Stimulated activated CD4-positive, alpha-beta T cell treated with anti-CD3 and anti-CD28 coated beads, Interleukin-1b, Interleukin-23, amount 100 ng/mL, for 24 hours (primary cell): ENCODE data around the gene HPN.

Source experiments
- DNase-seq, 4 experiments: peaks; one replicate each; pipeline ENCODE4 v3.0.0-alpha.2; 2020; ENCODE audit warnings: low read depth in 4 of 4, low spot score in 1 of 4

The HPN gene

DNA sequence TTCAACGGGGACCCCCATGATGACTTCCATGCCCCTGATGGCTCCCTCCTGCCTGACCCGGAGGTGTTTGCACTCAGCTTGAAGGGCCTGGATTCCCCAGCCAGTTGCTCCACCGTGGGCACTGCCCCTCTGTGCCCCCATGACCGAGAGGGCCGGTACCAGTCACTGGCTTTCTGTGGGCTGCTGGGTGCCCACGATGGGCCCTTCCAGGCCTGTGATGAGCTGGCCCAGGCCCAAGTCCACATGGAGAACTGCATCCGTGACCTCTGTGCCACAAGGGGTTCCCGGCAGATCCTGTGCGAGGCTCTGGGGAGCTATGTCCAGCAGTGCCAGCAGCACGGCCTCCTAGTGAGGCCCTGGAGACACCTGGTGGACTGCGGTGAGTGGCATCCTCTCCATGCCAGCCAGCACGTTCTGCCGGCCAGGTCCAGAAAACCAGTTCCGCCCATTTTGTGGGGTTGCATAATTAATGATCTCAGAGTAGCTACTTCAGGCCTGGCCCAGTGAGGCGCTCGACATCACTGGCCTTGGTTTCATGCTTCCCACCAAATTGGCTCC lies 39.2 kb downstream of the HPN start:
- DNase-seq, result no peak

DNA sequence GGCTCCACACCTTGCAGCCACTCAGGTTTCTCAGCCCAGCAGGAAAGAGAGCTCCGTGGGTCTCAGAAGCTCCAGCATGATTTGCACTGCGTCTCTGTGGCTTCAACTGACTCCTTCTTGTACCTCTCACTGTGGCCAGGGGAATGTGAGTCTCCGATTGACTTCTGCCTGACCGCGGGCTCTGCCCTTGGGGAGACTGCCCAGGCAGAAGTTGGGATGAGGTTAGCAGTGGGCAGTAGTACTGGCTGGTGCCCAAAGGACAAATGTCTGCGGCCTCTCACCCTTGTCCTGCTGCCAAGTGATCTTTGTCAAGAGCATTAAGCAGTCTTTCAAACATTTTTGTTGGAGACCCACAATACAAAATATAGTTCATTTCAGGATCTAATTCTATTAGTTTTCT lies 39.7 kb downstream of the HPN start:
- DNase-seq, result no peak

DNA sequence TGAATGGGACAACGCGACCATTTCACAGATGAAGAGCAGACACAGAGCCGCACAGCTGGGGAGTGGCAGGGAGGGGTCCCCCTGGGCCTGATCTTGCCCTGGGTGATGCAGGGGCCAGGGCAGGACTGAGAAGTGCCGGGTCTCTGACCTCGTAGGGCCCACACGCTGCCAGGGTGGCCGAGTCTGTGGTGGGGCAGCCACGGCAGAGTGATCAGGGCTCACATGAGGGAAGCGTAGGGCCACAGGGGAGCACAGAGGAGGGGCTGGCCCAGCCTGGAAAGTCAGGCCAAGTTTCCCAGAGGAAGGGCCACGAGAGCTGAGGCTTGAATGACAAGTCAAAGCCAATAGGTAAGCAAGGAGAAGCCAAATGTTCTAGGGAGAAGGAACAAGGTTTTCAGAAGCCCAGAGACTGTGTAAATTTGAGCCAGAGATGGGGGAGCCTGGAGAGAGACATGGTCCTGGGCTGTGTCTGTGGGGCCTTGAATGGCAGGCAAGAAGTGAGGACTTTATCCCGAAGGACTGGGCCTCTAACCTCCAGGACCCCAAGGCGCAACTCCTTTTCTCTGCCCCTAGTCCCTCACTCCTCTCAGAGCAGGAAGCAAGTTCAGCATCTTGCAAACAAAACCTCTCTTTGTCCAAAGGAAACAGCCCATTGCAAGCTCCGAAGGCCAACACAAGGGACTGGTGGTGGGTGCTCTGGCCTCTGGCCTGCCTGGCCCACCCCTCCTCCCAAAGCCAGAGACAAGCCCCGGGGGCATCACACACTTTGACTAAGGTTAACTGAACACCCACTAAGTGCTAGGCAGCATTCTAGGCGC lies 42.4 kb downstream of the HPN start:
- DNase-seq, result no peak

DNA sequence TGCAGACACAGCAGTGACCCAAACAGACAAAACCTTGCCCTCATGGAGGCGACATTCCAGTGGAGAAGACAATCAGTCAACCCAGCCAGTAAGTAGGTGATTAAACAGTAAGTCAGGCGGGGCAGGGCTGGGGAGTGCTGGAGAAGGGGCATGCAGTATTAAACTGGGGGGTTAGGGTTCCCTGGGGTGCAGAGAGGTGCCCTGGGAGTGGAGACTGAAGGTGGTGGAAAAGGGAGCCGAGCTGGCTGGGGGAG lies 42.9 kb downstream of the HPN start:
- DNase-seq, result no peak

DNA sequence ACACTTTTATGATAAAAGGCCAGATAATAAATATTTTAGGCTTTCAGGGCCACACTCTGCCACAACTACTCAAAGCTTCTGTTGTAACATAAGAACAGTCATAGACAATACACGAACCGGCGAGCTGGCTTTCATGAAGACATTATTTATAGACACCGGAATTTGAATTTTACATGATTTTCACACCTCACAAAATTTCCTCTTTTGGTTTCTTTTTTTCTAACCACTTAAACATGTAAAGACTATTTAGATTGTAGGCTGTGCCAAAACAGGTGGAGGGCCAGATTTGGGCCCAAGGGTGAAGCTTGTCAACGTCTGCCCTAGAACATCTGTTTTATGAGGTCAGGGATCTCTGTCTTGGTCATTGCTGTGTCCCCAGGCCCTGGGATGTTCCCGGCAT lies 44.4 kb downstream of the HPN start:
- DNase-seq, result no peak

DNA sequence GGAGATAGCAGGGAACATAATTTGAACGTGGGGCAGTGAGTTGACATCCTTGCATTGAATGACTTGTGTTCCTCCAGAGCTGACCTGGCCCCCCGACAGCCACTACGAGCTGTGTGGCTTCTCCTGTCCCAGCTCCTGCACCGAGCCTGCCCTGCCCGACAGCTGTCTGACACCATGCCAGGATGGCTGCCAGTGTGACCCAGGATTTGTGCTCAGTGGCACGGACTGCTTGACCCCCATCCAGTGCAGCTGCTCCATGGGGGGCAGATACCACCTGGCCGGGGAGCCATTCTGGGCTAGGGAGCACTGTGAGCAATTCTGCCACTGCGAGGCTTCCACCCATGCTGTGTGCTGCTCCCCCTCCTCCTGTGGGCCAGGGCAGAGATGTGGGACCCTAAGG lies 44.9 kb downstream of the HPN start:
- DNase-seq, result no peak

DNA sequence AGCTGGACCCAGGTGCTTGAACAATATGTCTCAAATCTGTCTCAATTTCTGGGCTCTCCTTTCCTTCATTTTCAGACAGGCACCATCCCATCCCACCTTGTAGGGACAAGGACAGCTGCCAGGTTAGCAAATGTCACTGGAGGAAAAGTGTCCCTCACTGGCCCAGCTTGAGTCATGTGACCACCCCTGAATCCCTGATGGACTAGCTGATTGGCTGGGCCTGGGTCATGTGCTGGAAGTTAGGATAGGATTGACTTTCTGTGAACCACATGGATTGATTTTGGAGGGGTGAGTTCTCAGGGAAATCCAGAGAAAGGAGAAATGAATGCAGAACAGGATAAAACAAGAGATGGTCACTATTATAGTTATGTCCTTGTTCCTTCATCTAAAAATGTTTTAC lies 45.9 kb downstream of the HPN start:
- DNase-seq, result no peak

DNA sequence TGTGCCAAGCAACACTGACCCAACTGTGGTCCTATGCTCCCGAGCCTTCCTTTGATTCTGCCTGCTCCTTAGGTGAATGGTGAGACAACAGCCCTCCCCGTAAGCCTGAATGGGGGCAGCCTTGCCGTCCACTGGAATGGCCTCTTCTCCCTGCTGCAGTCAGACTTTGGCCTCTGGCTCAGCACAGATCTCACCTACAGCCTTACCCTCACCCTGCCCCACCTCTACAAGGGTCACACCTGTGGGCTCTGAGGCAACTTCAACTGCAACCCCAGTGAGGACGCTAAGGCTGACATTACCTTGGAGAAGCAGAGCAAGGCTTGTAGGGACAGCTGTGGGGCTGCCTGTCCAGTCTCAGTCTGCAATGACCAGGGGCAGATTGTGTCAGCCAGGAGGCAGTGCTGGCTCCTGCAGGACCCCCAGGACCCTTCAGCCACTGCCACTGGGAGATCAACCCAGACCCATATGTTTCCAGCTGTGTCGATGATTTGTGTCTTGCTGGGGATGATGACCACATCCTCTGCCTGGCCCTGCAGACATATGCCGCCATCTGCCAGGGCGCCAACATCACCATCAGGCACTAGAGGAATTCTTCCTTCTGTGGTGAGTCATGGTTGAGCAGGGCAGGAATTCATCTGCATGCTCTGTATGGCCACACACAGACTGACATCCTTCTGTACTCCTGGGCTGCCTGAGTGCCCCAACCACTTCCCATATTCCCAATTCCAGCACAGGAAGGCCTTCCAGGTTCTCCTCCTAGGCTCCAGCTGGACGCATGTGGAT lies 46.8 kb downstream of the HPN start:
- no peak for DNase-seq

DNA sequence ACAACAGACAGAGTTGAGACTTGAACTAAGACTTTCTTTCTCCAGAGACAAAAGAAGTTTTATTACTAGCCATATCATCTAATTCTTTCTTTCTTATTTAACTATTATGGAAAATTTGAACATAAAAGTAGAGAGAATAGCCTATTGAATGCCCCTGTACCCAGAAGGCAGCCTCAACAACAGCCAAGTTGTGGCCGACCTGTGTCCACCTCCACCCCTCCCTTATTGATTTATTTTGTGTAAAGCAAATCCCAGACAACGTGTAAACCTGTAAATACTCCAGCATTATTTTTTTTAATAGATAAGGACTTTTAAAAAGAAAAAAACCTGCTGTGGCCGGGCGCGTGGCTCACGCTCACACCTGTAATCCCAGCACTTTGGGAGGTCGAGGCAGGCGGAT lies 48.0 kb downstream of the HPN start:
- DNase-seq, result no peak

DNA sequence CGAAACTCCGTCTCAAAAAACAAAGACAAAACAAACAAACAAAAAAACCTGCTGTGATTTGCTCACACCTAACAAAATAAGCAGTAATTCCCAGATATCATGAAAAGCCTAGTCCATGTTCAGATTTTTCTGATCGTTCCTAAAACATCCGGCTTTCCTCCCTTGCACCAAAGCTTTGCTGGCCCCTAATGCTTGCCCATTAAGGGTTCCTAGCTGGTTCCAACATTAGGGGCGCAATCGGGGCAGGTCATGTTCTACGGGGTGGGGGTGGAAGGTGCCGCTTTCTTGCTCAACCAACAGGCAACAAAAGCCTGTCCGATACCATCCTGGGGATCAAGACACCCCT lies 48.6 kb downstream of the HPN start:
- DNase-seq, result no peak

DNA sequence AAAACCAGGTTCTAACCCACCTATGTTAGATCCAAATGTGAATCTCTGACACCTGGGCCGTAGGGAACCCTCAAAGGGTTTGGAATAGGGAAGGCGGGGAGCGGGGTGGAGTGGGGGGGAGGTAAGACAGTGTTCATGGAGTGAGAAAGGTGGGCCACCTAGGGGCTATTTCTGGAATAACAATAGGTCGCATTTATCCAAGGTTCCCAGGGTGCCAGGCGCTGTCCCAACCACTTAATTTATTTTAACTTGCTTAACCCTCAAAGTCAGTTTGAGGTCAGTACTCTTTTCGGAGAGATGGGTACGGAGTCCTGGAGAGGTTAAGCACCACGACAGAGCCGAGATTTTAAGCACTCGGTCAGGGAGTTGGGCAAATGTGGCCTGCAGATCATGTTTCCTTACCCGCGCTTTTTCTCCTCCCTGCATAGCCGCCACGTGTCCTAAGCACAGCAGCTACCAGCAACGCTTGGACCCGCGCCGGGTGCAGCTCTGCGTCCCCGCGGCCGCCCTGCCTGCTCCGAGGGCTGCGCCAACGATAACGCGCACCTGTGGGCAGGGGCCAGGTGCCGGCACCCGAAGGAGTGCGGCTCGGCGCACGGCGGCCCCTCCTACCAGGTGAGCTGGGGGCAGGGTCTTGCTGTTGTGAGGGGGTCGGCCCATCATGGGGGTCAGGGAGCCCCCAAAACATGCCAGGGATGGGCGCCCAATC lies 49.1 kb downstream of the HPN start:
- DNase-seq, result peak; percentile 15 to 31 (median 18)

DNA sequence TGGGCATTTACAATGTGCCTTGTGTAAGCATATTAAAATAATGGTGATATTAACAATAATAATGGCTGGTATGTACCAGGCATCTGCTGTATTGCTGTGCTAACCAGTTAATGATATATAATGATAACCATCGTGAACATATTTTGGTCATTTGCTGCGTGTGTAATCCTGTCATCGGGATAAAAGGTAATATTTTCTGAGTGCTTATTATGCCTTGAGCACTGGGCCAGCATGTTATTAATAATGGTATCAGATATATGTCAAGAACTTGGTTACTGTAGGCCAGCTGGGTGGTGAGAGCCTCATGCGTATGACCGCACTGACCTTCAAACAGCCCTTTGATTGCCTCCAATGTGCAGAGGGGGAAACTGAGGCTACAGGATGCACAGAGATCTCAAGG lies 51.9 kb downstream of the HPN start:
- DNase-seq, result no peak

DNA sequence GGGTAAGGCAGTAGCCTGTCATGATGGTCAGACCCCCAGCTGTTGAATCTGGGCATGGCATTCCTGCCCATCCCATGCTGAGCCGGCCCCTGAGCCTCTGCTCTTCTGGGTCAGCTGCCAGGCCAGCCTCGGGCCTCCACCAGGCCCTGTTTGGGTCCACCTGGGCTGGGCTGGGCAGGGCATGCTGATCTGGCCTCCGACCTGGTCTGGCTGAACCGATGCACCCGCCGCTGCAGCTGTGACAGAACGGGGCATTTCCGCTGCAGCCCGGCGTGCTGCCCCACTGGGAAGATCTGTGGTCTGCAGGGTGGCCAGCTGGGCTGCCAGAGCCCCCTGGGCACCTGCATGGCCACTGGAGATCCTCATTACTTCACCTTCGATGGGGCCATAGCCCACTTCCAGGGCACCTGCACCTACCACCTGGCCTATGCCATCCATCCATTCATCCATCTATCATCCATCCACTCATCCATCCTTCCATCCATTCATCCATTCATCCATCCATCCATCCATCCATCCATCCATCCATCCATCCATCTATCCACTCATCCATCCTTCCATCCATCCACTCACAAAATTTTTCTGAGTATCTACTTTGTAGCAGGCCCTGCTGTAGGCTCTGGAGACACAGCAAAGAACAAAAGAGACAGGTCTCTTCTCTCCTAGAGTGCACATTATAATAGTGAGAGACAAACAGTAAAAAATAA lies 52.6 kb downstream of the HPN start:
- no peak for DNase-seq

DNA sequence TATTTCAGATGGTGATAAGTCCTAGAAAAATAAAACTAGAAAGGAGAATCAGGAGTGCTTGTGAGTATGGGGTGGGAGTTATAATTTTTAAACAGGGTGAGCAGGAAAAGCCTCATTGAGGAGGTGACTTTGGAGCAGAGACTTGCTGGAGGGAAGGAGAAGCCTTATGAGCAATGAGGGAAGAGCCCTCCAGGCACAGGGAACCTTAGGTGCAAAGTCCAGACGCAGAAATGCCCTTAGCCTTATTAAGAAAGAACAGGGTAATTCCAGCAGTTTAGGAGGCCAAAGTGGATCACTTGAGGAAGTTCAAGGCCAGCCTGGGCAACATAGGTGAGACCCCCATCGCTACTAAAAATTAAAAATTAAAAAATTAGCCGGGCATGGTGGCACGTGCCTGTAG lies 53.1 kb downstream of the HPN start:
- no peak for DNase-seq

DNA sequence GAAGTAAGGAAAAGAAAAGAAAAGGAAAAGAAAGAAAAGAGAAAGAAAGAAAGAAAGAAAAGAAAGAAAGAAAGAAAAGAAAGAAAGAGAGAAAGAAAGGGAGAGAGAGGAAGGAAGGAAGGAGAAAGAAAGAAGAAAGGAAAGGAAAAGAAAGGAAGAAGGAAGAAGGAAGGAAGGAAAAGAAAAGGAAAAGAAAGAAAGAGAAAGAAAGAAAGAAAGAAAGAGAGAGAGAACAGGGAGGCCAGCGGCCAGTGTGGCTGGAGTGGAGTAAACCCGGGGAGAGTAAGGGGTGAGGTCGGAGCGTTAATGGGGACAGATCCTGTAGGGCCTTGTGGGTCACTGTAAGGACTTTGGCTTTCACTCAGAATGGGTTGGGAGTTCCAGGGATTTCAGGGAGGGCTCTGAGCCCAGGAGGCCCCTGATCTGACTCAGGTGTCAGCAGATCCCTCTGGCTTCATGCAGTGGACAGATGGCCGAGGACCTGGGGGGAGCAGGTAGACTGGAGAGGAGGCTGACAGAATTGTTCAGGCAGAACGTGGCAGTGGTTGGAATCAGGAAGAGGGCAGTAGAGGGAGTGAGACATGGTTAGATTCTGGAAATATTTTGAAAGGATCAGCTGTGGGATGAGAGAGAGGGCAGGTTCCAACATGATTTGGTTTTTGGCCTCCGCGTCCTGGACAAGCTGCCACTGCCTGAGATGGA lies 54.3 kb downstream of the HPN start:
- DNase-seq, result no peak

DNA sequence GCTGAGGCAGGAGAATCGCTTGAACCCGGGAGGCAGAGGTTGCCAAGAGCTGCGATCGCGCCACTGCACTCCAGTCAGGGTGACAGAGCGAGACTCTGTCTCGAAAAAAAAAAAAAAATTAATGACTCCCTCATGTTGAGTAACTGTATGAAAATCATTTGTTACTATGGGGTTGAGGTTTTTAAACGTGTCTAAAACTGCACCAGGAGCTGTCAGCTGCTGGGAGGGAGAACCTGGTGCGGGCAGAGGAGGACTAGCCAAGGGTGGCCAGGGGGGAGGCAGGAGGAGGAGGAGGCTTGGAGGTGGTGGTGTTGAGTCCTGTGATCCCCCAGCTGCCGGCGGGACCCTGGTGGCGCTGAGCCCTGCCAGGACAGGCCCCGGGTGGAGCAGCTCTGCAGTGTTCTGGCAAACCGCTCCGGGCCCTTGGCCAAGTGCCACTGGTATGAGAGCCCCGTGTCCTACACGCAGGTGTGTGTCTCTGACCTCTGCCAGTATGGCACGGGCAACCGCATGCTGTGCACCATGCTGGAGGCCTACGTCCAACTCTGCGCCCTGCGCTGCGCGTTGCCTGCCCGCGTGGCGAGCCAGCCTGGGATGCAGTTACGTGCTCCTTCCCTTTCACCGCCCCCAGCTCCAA lies 57.0 kb downstream of the HPN start:
- no peak for DNase-seq

DNA sequence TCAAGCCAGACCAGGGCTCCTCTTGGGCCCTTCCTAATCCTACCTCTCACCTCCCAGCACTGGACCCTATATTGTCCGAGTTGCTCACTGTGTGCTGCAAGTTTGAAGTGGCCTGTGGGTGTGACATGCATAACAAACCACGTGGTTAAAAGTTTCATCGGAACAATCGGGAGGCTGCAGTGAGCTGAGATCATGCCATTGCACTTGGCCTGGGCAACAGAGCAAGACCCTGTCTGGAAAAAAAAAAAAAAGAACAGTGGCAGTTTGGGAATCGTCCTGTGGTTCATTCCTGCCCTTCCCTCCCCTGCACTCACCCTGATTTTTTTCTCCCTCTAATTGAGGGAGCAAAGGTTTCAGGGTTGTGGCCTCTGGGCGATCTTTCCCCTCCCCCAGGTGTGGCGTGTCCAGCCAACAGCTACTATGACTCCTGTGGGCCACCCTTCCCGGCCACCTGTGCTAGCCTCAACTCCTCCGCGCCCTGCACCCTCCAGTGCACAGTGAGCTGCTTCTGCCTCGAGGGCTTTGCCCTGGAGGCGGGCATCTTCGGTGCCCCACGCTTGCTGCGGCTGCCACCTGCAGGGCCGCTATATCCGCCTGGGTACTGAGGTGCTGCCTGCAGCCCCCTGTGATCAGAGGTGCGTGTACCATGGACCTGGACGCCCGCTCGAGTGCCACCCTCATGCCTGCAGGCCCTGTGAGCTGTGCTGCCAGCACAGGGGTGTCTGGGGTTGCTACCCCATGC lies 57.8 kb downstream of the HPN start:
- no peak for DNase-seq

DNA sequence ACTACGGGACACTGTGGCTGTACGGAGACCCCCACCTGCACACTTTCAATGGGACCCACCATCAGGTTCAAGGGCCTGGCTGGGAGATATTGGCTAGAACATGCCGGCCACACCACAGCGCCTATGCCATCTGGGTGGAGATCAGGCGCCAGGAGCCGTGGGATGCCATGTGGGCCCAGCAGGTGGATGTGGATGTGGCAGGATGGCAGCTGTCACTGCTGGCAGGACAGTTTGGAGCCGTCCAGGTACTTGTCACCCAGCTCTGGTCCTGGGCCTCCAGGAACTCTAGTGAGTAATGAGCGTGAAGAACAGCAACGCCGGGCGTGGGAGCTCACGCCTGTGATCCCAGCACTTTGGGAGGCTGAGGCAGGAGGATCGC lies 58.4 kb downstream of the HPN start:
- DNase-seq, result no peak

DNA sequence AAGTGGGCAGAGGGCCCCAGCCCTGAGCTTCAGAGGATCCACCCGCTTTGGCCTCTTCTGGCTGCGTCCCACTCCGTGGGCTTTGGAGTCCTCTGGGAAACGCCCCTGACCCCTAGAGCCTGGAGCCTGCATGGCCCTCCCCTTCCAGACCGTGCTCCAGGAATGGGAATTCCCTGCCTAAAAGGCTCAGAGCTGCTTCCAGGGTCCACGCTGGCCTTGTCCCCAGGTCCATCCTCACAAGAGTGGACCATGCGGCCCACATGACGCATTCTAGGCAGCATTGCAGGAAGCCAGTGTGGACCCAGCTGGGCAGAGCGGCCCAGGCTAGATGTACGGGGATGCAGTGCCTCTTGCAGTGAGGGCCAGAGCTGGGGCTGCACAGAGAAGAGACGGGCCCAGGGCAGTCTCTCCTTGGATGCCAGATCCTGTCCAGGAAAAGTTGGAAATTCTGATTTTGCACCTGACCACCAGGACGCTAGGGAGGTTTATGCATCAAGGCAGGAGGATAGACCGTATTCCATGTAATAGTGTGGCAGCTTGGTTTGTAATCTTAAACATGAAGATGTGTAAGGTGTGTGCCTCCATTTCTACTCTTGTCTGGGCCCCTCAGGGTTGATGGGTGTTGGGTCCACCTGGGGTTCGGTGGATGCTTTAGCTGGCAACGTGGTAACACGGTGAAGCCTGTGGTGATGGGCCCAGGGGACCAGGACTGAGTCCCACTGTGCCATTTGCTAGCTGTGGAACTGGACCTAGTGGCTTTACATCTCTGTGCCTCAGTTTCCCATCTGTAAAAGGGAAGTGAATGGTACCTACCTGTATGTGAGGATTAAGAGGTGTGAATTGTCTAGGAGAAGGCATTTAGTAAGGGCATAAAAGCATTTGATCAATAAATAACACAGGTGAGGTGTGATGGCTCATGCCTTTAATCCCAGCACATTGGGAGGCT lies 59.3 kb downstream of the HPN start:
- no peak for DNase-seq
